ENCODE measurements around the gene LDLRAD4.

Gene LDLRAD4

DNA sequence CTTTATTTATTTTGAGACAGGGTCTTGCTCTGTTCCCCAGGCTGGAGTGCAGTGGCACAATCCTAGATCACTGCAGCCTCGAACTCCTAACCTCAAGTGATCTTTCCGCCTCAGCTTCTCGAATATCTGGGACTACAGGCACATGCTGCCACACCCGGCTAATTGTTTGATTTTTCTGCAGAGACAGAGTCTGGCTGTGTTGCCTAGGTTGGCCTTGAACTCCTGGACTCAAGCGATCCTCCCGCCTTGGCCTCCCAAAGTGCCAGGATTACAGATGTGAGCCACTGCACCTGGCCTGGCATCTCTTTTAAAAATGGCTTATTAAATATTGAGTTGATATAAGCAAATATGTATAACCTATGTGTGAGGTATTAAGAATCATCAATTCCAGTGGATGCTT is 298.3 kb downstream of the LDLRAD4 start:
- ATAC-seq = no peak
- TF ChIP-seq OSR1 (CRISPR knock-in tag; IDR thresholded peaks at IDR 0.05) (no peak), ESRRG (CRISPR knock-in tag; IDR thresholded peaks at IDR 0.05) (no peak), RARB (CRISPR knock-in tag; IDR thresholded peaks at IDR 0.05) (no peak), ISL1 (CRISPR knock-in tag; IDR thresholded peaks at IDR 0.05) (no peak), PPARA (CRISPR knock-in tag; IDR thresholded peaks at IDR 0.05; ENCODE audit: borderline replicate concordance) (no peak), ZFP30 (CRISPR knock-in tag; IDR thresholded peaks at IDR 0.05) (no peak), TOX (CRISPR knock-in tag; IDR thresholded peaks at IDR 0.05; ENCODE audit: borderline replicate concordance) (no peak), ARNTL (CRISPR knock-in tag; IDR thresholded peaks at IDR 0.05; ENCODE audit: borderline replicate concordance, low read depth) (no peak), ZNF565 (CRISPR knock-in tag; conservative IDR thresholded peaks at IDR 0.05; ENCODE audit: low read depth) (no peak), ZFP3 (CRISPR knock-in tag; IDR thresholded peaks at IDR 0.05) (no peak), ZC3H10 (CRISPR knock-in tag; IDR thresholded peaks at IDR 0.05) (no peak), SNAI2 (CRISPR knock-in tag; IDR thresholded peaks at IDR 0.05) (no peak)
- TF ChIP-seq, protein P1, sequence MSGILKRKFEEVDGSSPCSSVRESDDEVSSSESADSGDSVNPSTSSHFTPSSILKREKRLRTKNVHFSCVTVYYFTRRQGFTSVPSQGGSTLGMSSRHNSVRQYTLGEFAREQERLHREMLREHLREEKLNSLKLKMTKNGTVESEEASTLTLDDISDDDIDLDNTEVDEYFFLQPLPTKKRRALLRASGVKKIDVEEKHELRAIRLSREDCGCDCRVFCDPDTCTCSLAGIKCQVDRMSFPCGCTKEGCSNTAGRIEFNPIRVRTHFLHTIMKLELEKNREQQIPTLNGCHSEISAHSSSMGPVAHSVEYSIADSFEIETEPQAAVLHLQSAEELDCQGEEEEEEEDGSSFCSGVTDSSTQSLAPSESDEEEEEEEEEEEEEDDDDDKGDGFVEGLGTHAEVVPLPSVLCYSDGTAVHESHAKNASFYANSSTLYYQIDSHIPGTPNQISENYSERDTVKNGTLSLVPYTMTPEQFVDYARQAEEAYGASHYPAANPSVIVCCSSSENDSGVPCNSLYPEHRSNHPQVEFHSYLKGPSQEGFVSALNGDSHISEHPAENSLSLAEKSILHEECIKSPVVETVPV (CRISPR knock-in tag; IDR thresholded peaks at IDR 0.05) = no peak

DNA sequence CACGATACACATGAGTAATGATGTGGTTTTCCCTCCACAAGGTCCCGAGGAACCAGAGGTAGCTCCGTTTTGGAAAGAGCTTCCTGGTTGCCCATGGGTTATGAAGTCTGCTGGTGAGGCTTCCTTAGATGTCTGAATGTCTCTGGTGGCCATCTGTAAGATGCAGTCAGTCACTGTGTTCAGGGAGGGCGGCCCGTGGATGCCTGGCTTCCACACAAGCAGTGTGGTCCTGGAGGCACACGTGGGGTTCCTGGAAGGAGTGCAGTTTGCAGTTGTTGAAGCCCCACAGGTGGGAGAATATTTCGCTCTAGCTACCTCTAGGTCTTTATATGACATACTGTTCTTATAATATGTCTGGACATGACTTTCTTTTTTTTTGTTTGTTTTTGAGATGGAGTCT is 298.8 kb downstream of the LDLRAD4 start:
- TF ChIP-seq ZNF8 (CRISPR knock-in tag; IDR thresholded peaks at IDR 0.05) = no peak
- TF ChIP-seq ISL1 (CRISPR knock-in tag; IDR thresholded peaks at IDR 0.05) = no peak
- TF ChIP-seq, protein P2, sequence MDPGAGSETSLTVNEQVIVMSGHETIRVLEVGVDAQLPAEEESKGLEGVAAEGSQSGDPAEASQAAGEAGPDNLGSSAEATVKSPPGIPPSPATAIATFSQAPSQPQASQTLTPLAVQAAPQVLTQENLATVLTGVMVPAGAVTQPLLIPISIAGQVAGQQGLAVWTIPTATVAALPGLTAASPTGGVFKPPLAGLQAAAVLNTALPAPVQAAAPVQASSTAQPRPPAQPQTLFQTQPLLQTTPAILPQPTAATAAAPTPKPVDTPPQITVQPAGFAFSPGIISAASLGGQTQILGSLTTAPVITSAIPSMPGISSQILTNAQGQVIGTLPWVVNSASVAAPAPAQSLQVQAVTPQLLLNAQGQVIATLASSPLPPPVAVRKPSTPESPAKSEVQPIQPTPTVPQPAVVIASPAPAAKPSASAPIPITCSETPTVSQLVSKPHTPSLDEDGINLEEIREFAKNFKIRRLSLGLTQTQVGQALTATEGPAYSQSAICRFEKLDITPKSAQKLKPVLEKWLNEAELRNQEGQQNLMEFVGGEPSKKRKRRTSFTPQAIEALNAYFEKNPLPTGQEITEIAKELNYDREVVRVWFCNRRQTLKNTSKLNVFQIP (CRISPR knock-in tag; IDR thresholded peaks at IDR 0.05; ENCODE audit: borderline replicate concordance, low read depth) = no peak
- no peak for TF ChIP-seq PPARA (CRISPR knock-in tag; IDR thresholded peaks at IDR 0.05; ENCODE audit: borderline replicate concordance)
- TF ChIP-seq ARNTL (CRISPR knock-in tag; IDR thresholded peaks at IDR 0.05; ENCODE audit: borderline replicate concordance, low read depth) = no peak
- no peak for TF ChIP-seq RARB (CRISPR knock-in tag; IDR thresholded peaks at IDR 0.05)
- TF ChIP-seq SNAI2 (CRISPR knock-in tag; IDR thresholded peaks at IDR 0.05) = no peak
- TF ChIP-seq ZNF70 (CRISPR knock-in tag; IDR thresholded peaks at IDR 0.05) = no peak
- TF ChIP-seq ZFP30 (CRISPR knock-in tag; IDR thresholded peaks at IDR 0.05) = no peak
- TF ChIP-seq, protein P1 (CRISPR knock-in tag; IDR thresholded peaks at IDR 0.05) = no peak
- no peak for TF ChIP-seq CSDC2 (CRISPR knock-in tag; IDR thresholded peaks at IDR 0.05)
- no peak for TF ChIP-seq BACH2 (CRISPR knock-in tag; IDR thresholded peaks at IDR 0.05; ENCODE audit: borderline replicate concordance)
- ATAC-seq = no peak

DNA sequence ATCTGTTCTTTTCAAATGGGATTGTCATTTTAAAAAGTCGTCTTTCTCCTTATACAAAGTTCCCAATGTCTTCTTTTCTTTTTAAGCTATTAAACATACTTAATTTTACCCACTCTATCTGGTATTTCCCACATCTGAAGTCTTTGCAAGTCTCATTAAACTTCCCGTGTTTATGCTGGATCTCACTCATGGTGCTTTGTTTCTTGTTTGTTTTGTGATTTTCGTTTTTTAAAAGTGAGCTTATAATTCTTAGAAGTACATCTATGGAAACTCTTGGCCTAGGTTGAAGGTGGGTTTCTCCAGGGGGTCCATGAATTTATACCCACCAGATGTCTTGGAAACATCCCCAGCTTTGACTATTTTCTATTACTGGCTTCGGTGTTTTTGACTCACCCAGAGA is 299.8 kb downstream of the LDLRAD4 start:
- no peak for ATAC-seq
- no peak for TF ChIP-seq ZFP30 (CRISPR knock-in tag; IDR thresholded peaks at IDR 0.05)
- no peak for TF ChIP-seq SNAI2 (CRISPR knock-in tag; IDR thresholded peaks at IDR 0.05)
- TF ChIP-seq, protein P3, sequence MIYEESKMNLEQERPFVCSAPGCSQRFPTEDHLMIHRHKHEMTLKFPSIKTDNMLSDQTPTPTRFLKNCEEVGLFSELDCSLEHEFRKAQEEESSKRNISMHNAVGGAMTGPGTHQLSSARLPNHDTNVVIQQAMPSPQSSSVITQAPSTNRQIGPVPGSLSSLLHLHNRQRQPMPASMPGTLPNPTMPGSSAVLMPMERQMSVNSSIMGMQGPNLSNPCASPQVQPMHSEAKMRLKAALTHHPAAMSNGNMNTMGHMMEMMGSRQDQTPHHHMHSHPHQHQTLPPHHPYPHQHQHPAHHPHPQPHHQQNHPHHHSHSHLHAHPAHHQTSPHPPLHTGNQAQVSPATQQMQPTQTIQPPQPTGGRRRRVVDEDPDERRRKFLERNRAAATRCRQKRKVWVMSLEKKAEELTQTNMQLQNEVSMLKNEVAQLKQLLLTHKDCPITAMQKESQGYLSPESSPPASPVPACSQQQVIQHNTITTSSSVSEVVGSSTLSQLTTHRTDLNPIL (CRISPR knock-in tag; IDR thresholded peaks at IDR 0.05; ENCODE audit: low read depth) = no peak
- TF ChIP-seq, protein P2 (CRISPR knock-in tag; IDR thresholded peaks at IDR 0.05; ENCODE audit: borderline replicate concordance, low read depth) = no peak
- TF ChIP-seq BACH2 (CRISPR knock-in tag; IDR thresholded peaks at IDR 0.05; ENCODE audit: borderline replicate concordance) = no peak
- no peak for TF ChIP-seq CSDC2 (CRISPR knock-in tag; IDR thresholded peaks at IDR 0.05)
- TF ChIP-seq ZC3H10 (CRISPR knock-in tag; IDR thresholded peaks at IDR 0.05) = no peak
- no peak for TF ChIP-seq PPARA (CRISPR knock-in tag; IDR thresholded peaks at IDR 0.05; ENCODE audit: borderline replicate concordance)
- no peak for TF ChIP-seq ZNF70 (CRISPR knock-in tag; IDR thresholded peaks at IDR 0.05)
- TF ChIP-seq, protein P4, sequence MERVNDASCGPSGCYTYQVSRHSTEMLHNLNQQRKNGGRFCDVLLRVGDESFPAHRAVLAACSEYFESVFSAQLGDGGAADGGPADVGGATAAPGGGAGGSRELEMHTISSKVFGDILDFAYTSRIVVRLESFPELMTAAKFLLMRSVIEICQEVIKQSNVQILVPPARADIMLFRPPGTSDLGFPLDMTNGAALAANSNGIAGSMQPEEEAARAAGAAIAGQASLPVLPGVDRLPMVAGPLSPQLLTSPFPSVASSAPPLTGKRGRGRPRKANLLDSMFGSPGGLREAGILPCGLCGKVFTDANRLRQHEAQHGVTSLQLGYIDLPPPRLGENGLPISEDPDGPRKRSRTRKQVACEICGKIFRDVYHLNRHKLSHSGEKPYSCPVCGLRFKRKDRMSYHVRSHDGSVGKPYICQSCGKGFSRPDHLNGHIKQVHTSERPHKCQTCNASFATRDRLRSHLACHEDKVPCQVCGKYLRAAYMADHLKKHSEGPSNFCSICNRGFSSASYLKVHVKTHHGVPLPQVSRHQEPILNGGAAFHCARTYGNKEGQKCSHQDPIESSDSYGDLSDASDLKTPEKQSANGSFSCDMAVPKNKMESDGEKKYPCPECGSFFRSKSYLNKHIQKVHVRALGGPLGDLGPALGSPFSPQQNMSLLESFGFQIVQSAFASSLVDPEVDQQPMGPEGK (CRISPR knock-in tag; IDR thresholded peaks at IDR 0.05; ENCODE audit: borderline replicate concordance) = no peak
- no peak for TF ChIP-seq ZFP3 (CRISPR knock-in tag; IDR thresholded peaks at IDR 0.05)
- TF ChIP-seq RARB (CRISPR knock-in tag; IDR thresholded peaks at IDR 0.05) = no peak
- no peak for TF ChIP-seq ESRRG (CRISPR knock-in tag; IDR thresholded peaks at IDR 0.05)
- no peak for TF ChIP-seq ARNTL (CRISPR knock-in tag; IDR thresholded peaks at IDR 0.05; ENCODE audit: borderline replicate concordance, low read depth)

Measured in SK-N-SH treated with all-trans-retinoic acid at 6 μM for 48 hours (cell line).